MM.1S (cell line): ENCODE data around the gene SLC9A1.
"Not testable (repeated sequence)": the region's sequence is repeated elsewhere in the genome, so short reads cannot be mapped to it uniquely, and the experiment has no call there.

Experiments
- DNase-seq: peaks from one replicate; pipeline ENCODE4 v3.0.0-alpha.2; 2015
- H2AFZ ChIP-seq: fragments of 300-600 bp; sonication (generic); 2 replicates; pipeline ENCODE4 v1.6.0; 2016; ENCODE audit warnings: antibody characterized with exemption, low read length
- H3F3A ChIP-seq: fragments of 300-600 bp; sonication (generic); 2 replicates; pipeline ENCODE4 v1.6.1; 2016; ENCODE audit warnings: mild to moderate bottlenecking, antibody characterized with exemption, low read length, moderate library complexity, mixed read lengths; ENCODE audit not compliant: insufficient read depth
- H3K27ac ChIP-seq: fragments of 300-600 bp; sonication (generic); 2 replicates; pipeline ENCODE4 v1.5.1; 2016; ENCODE audit warnings: mild to moderate bottlenecking, low read length
- H3K27me3 ChIP-seq: fragments of 300-600 bp; sonication (generic); replicated peaks from 2 replicates; pipeline ENCODE4 v1.6.0; 2016; ENCODE audit warnings: low read length; ENCODE audit not compliant: insufficient read depth
- H3K36me3 ChIP-seq: fragments of 300-600 bp; sonication (generic); replicated peaks from 2 replicates; pipeline ENCODE4 v1.6.1; 2016; ENCODE audit warnings: mild to moderate bottlenecking, low read length, mixed read lengths; ENCODE audit not compliant: insufficient read depth
- H3K4me1 ChIP-seq: fragments of 300-600 bp; sonication (generic); 2 replicates; pipeline ENCODE4 v1.6.1; 2016; ENCODE audit warnings: low read length, mixed read lengths
- H3K4me2 ChIP-seq: fragments of 300-600 bp; sonication (generic); 2 replicates; pipeline ENCODE4 v1.6.0; 2016; ENCODE audit warnings: low read depth, low read length
- H3K4me3 ChIP-seq: fragments of 300-600 bp; sonication (generic); 2 replicates; pipeline ENCODE4 v1.5.1; 2016; ENCODE audit warnings: low read length, mixed read lengths
- H3K79me2 ChIP-seq: fragments of 300-600 bp; sonication (generic); 2 replicates; pipeline ENCODE4 v1.6.1; 2016; ENCODE audit warnings: mixed run types, low read length, mixed read lengths
- H3K9ac ChIP-seq: fragments of 300-600 bp; sonication (generic); 2 replicates; pipeline ENCODE4 v1.6.1; 2016; ENCODE audit warnings: low read length, mixed read lengths
- H3K9me2 ChIP-seq: fragments of 300-600 bp; sonication (generic); replicated peaks from 2 replicates; pipeline ENCODE4 v1.6.1; 2016; ENCODE audit warnings: mild to moderate bottlenecking, low read length, mixed read lengths; ENCODE audit not compliant: insufficient read depth
- H3K9me3 ChIP-seq: fragments of 300-600 bp; sonication (generic); replicated peaks from 2 replicates; pipeline ENCODE4 v1.6.1; 2016; ENCODE audit warnings: mild to moderate bottlenecking, low read length, mixed read lengths; ENCODE audit not compliant: insufficient read depth
- H4K20me1 ChIP-seq: fragments of 300-600 bp; sonication (generic); 2 replicates; pipeline ENCODE4 v1.6.1; 2016; ENCODE audit warnings: mild to moderate bottlenecking, low read length, moderate library complexity, mixed read lengths; ENCODE audit not compliant: insufficient read depth
- CTCF ChIP-seq: fragments of 300-600 bp; sonication (generic); IDR thresholded peaks from 2 replicates; pipeline ENCODE4 v1.5.1; 2016; ENCODE audit warnings: antibody characterized with exemption, low read length, mixed read lengths
- EZH2 ChIP-seq: fragments of 300-600 bp; sonication (generic); optimal IDR thresholded peaks from 2 replicates; pipeline ENCODE3; 2017; ENCODE audit warnings: low read depth, mild to moderate bottlenecking, antibody characterized with exemption, low read length, mixed read lengths
- EZH2phosphoT487 ChIP-seq: fragments of 300-600 bp; sonication (generic); IDR thresholded peaks from 2 replicates; pipeline ENCODE4 v1.6.1; 2018; ENCODE audit warnings: antibody characterized with exemption, low read length

The SLC9A1 gene

GRCh38 chr1:27129225-27129624 lies 25.7 kb downstream of the SLC9A1 start:
- no peak for DNase-seq
- Histone ChIP-seq H3K9me2 (no peaks in the 10 kb centered on the region), H3K79me2 (no peaks in the 10 kb centered on the region), H3K27me3 (no peaks in the 10 kb centered on the region), H2AFZ (no peak overlapping the region), H3K9me3 (no peaks in the 10 kb centered on the region), H3K27ac (no peak overlapping the region), H3F3A (no peaks in the 10 kb centered on the region), H4K20me1 (no peaks in the 10 kb centered on the region), H3K9ac (no peak overlapping the region), H3K36me3 (no peaks in the 10 kb centered on the region), H3K4me2 (no peak overlapping the region), H3K4me1 (no peaks in the 10 kb centered on the region), H3K4me3 (no peak overlapping the region)
- TF ChIP-seq EZH2 (no peak), CTCF (no peak), EZH2phosphoT487 (no peak)

- H3K27ac ChIP-seq, result no peak overlapping the region
- H3K9ac ChIP-seq, result no peak overlapping the region
- H3K79me2 ChIP-seq, result no peaks in the 10 kb centered on the region
- no peak overlapping the region for H2AFZ ChIP-seq
- H3K9me3 ChIP-seq, result no peaks in the 10 kb centered on the region
- H3K9me2 ChIP-seq, result no peaks in the 10 kb centered on the region
- H3K4me3 ChIP-seq, result no peak overlapping the region
- no peaks in the 10 kb centered on the region for H3K4me1 ChIP-seq
- no peaks in the 10 kb centered on the region for H4K20me1 ChIP-seq
- no peaks in the 10 kb centered on the region for H3K36me3 ChIP-seq
- no peak for TF ChIP-seq EZH2phosphoT487
- no peak for TF ChIP-seq CTCF
- no peak for TF ChIP-seq EZH2
- no peaks in the 10 kb centered on the region for H3K27me3 ChIP-seq
- H3K4me2 ChIP-seq, result no peak overlapping the region
- H3F3A ChIP-seq, result no peaks in the 10 kb centered on the region
- no peak for DNase-seq
Measured at GRCh38 chr1:27127419-27127818, 27.5 kb downstream of the SLC9A1 start.

- Histone ChIP-seq H3K4me1 (no peaks in the 10 kb centered on the region), H3K79me2 (no peaks in the 10 kb centered on the region), H2AFZ (no peak overlapping the region), H3K9me3 (no peaks in the 10 kb centered on the region), H3K4me2 (no peak overlapping the region), H3F3A (no peaks in the 10 kb centered on the region), H3K4me3 (no peak overlapping the region), H3K9ac (no peak overlapping the region), H3K36me3 (no peaks in the 10 kb centered on the region), H3K27me3 (no peaks in the 10 kb centered on the region), H3K9me2 (no peaks in the 10 kb centered on the region), H3K27ac (no peak overlapping the region), H4K20me1 (no peaks in the 10 kb centered on the region)
- no peak for DNase-seq
- TF ChIP-seq EZH2phosphoT487 (no peak), CTCF (no peak)
Measured at GRCh38 chr1:27126391-27126790, 28.5 kb downstream of the SLC9A1 start.

- not testable (repeated sequence) for H3F3A ChIP-seq, H3K4me2 ChIP-seq, H3K9me3 ChIP-seq, H2AFZ ChIP-seq, H3K79me2 ChIP-seq, H3K27me3 ChIP-seq, H4K20me1 ChIP-seq, H3K36me3 ChIP-seq, H3K4me1 ChIP-seq, H3K4me3 ChIP-seq, DNase-seq, H3K9ac ChIP-seq, H3K27ac ChIP-seq, H3K9me2 ChIP-seq
Measured at GRCh38 chr1:27125125-27125524, 29.8 kb downstream of the SLC9A1 start.
